ENCODE results near the gene ATP6V0D1.

ATP6V0D1 gene

GRCh38 chr16:67404740-67405226 is 76.2 kb downstream of the ATP6V0D1 start:
- no peak for DNase-seq

GRCh38 chr16:67403976-67404555 is 76.9 kb downstream of the ATP6V0D1 start:
- no peak for DNase-seq

GRCh38 chr16:67400901-67401300 is 80.1 kb downstream of the ATP6V0D1 start:
- DNase-seq, result no peak

- DNase-seq, result no peak
Measured at GRCh38 chr16:67399749-67400704, 80.9 kb downstream of the ATP6V0D1 start.

- peak; percentile 52 to 80 (median 65) for DNase-seq
Measured at GRCh38 chr16:67399218-67399733, 81.7 kb downstream of the ATP6V0D1 start.

- no peak for DNase-seq
Measured at GRCh38 chr16:67398546-67399217, 82.3 kb downstream of the ATP6V0D1 start.

- no peak for DNase-seq
Measured at GRCh38 chr16:67397812-67398545, 83.0 kb downstream of the ATP6V0D1 start.

- no peak for DNase-seq
Measured at GRCh38 chr16:67397036-67397801, 83.7 kb downstream of the ATP6V0D1 start.

GRCh38 chr16:67396159-67397035 is 84.6 kb downstream of the ATP6V0D1 start:
- DNase-seq, result peak in 1 of 3 donors; percentile 35

GRCh38 chr16:67395458-67396158 is 85.3 kb downstream of the ATP6V0D1 start:
- peak; percentile 51 to 65 (median 58) for DNase-seq

GRCh38 chr16:67395105-67395457 is 85.9 kb downstream of the ATP6V0D1 start:
- peak in 2 of 3 donors; percentile 27 to 31 for DNase-seq

GRCh38 chr16:67394155-67395104 is 86.5 kb downstream of the ATP6V0D1 start:
- peak; percentile 46 to 65 (median 57) for DNase-seq

GRCh38 chr16:67393788-67394154 is 87.2 kb downstream of the ATP6V0D1 start:
- no peak for DNase-seq

- peak; percentile 50 to 73 (median 53) for DNase-seq
Measured at GRCh38 chr16:67393111-67393787, 87.7 kb downstream of the ATP6V0D1 start, which contains the start of gene TPPP3. Gene TPPP3, minus strand, starts transcription at chr16:67393498. Its CDS starts 2,387 bp downstream, at chr16:67391111.

- DNase-seq, result no peak
Measured at GRCh38 chr16:67392301-67393059, 88.5 kb downstream of the ATP6V0D1 start.

- DNase-seq, result no peak
Measured at GRCh38 chr16:67391424-67392300, 89.3 kb downstream of the ATP6V0D1 start.

Data from suppressor macrophage treated with lipopolysaccharide for 1 hour (primary cell).